Measurements from ENCODE around the gene GBP1.

DNA sequence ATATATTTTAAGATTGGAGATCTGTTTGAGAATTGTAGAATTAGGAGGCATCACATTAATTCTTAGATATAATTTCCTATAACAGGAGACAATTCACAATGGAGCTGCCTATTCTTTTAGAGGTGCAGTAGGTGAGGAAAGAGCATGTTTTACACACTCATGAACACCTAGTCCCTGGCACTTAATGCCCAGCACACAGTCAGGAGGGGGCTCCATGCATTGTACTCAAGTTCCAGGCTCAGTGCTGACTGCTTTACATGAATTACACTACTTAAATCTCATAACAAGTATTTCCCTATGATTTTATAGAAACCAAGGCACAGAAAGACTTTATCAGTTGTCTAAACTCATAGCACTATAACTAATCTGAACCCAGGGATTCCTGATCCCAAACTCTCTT is 42.0 kb downstream of the GBP1 start:
- TF ChIP-seq, protein P1, sequence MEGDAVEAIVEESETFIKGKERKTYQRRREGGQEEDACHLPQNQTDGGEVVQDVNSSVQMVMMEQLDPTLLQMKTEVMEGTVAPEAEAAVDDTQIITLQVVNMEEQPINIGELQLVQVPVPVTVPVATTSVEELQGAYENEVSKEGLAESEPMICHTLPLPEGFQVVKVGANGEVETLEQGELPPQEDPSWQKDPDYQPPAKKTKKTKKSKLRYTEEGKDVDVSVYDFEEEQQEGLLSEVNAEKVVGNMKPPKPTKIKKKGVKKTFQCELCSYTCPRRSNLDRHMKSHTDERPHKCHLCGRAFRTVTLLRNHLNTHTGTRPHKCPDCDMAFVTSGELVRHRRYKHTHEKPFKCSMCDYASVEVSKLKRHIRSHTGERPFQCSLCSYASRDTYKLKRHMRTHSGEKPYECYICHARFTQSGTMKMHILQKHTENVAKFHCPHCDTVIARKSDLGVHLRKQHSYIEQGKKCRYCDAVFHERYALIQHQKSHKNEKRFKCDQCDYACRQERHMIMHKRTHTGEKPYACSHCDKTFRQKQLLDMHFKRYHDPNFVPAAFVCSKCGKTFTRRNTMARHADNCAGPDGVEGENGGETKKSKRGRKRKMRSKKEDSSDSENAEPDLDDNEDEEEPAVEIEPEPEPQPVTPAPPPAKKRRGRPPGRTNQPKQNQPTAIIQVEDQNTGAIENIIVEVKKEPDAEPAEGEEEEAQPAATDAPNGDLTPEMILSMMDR (IDR thresholded peaks at IDR 0.05; ENCODE audit: low read length) = no peak
- TF ChIP-seq EZH2 (IDR thresholded peaks at IDR 0.05; ENCODE audit: borderline replicate concordance, low read length) = no peak
